ENCODE data around the gene OGFR. TPM values are rescaled to one million over a fixed set of nuclear protein-coding genes. Genes with fewer than 3 reads are reported as not detected.
A peak's percentile ranks its signal among the peaks of the same experiment; 100 is the strongest.

OGFR gene
- total RNA-seq, 1 donor: 33.7 TPM

DNA sequence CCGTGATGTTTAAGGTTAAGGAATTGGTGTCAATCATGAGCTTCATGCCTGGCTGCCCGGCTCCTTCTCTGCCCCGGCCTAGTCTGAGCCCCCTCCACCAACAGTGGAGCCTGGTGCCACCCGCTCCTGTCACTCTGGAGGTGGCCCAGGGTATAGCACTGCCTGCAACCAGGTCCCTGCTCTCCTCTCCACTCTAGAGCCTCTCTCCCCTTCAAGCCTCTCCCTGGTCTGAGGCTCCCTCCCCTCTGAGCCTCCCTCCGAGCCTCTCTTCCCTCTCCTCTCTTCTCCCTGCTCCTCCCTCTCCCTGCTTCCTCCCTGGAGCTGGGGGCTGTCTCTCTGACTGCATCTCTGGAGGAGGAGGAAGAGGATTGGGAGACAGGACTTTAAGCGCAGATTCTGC, 39.6 kb upstream of the OGFR start:
- DNase-seq (ENCODE audit: low read depth): no peak
- TF ChIP-seq, protein P1, sequence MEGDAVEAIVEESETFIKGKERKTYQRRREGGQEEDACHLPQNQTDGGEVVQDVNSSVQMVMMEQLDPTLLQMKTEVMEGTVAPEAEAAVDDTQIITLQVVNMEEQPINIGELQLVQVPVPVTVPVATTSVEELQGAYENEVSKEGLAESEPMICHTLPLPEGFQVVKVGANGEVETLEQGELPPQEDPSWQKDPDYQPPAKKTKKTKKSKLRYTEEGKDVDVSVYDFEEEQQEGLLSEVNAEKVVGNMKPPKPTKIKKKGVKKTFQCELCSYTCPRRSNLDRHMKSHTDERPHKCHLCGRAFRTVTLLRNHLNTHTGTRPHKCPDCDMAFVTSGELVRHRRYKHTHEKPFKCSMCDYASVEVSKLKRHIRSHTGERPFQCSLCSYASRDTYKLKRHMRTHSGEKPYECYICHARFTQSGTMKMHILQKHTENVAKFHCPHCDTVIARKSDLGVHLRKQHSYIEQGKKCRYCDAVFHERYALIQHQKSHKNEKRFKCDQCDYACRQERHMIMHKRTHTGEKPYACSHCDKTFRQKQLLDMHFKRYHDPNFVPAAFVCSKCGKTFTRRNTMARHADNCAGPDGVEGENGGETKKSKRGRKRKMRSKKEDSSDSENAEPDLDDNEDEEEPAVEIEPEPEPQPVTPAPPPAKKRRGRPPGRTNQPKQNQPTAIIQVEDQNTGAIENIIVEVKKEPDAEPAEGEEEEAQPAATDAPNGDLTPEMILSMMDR (IDR thresholded peaks at IDR 0.05; ENCODE audit: insufficient read depth, low read depth, low read length): no peak
- H3K4me3 ChIP-seq (ENCODE audit: low read depth, low read length): no peak overlapping the region

DNA sequence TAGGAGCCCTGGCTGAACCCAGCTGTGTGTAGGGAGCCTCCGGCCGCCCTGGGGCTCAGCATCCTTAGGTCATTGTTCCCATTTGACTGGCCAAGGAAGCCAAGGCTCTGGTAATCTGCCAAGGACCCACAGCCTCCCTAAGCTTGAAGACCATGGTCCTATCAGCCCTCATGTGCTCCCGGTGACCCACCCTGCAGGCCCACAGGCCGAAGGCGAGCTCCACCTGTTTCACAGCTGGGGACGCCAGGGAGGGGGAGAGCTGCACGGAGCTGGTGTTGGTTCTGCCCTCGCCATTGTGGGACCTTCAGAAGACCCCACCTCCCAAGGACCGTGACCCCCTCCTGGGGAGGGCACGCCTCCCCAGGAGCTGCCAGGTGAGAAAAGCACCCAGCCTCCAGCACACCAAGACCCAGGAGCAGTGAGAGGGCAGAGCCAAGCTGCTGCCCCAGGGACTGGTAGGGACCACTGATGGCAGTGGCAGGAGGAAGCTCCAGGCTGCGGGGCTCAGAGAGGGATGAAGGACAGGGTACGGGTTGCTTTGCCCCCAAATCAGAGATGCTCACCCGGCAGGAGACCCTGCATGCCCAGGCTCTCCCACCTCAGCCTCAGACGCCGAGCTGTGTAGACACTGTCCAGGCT, 39.1 kb upstream of the OGFR start:
- DNase-seq (ENCODE audit: low read depth): no peak
- no peak overlapping the region for H3K4me3 ChIP-seq (ENCODE audit: low read depth, low read length)
- TF ChIP-seq, protein P1 (IDR thresholded peaks at IDR 0.05; ENCODE audit: insufficient read depth, low read depth, low read length): no peak

DNA sequence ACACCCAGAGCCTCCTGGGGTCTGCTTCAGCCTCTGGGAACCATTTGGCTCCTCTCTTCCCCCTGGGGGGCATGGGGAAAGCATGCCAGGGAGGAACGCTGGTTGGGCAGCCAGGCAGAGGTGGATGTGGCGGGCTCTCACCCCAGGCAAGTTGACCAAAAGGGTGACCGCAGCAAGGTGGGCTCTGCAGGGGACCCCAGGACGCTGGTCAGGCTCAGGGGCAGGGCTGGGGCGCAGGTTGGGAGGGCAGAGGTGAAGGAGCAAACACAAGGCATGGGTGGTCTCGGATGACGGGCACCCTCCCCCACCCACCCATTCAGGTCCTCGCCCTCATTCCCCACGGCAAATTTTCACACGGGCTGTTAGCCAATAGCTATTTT, 38.6 kb upstream of the OGFR start:
- no peak overlapping the region for H3K4me3 ChIP-seq (ENCODE audit: low read depth, low read length)
- TF ChIP-seq, protein P1 (IDR thresholded peaks at IDR 0.05; ENCODE audit: insufficient read depth, low read depth, low read length): no peak
- no peak for DNase-seq (ENCODE audit: low read depth)

DNA sequence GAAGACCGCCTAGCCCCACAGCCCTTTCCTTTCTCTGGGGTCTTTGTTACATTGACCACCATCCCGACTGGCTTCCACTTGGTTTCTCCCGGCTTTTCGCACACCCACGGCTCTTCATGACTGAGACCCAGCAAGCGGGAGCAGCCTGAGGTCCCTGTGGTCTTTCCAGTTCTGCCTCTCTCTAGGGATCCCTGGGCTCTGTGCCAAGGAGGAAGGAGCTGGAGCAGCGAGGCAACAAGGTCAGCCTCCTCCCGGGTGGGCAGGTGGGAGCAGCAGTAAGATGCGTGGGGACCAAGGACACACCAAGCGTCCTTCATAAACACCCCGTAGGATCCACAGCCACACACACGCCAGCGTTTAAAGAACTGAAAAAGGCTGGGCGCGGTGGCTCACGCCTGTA, 37.9 kb upstream of the OGFR start:
- TF ChIP-seq, protein P1 (IDR thresholded peaks at IDR 0.05; ENCODE audit: insufficient read depth, low read depth, low read length): no peak
- no peak overlapping the region for H3K4me3 ChIP-seq (ENCODE audit: low read depth, low read length)
- DNase-seq (ENCODE audit: low read depth): no peak

DNA sequence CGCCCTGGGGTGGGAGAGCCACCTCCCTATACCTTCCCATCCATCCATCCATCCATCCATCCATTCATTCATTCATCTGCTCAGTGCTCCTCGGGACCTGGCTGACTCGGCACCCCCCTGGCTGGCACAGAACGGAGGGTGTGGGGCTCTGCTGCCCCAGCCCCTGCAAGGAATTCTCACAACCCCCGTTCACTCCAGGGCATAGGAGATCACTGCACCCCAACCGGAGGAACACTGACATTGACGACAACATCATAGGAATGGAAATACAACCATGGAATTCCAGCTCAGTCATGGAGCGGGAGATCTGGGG, 36.4 kb upstream of the OGFR start:
- DNase-seq (ENCODE audit: low read depth): no peak
- H3K4me3 ChIP-seq (ENCODE audit: low read depth, low read length): no peak overlapping the region
- TF ChIP-seq, protein P1 (IDR thresholded peaks at IDR 0.05; ENCODE audit: insufficient read depth, low read depth, low read length): no peak

DNA sequence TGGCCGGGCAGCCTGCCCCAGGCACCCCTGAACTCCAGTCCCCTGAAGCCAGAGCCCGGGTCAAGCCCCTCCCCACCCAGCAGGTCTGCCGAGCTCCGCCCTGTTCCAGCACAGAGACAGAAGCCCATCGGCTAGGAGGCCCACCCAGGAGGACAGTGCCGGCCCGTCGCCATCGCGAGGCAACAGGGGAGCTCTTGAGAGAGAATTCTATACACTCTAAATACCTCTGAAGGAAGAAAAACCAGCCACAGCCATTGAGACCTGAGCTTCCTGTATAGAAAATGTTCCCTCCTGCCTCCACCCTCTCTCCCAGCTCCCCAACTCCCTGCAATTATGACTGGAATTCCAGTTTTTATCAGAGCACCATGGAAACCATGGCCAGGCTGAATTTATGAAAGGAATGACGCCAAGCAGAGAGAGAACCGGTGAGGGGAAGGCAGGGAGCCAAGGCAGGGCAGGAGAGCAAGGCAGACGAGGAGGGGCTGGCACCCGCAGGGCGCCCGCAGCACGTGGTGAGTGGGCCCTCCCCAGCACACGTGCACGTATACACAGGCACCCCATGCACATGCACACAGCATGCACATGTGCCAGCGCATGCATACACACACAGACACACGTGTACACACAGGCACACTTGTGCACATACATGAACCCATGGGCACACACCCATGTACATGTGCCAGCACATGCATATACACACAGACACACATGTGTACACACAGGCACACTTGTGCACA, 35.9 kb upstream of the OGFR start:
- DNase-seq (ENCODE audit: low read depth): peak; percentile 56
- H3K4me3 ChIP-seq (ENCODE audit: low read depth, low read length): no peak overlapping the region
- TF ChIP-seq, protein P1 (IDR thresholded peaks at IDR 0.05; ENCODE audit: insufficient read depth, low read depth, low read length): no peak
